GM12878 (cell line): ENCODE results near the gene GTSF1L. TPM values are rescaled to one million over a fixed set of nuclear protein-coding genes. Genes with fewer than 3 reads are reported as not detected.

Experiments used
- ATAC-seq: fragments of 200-7000 bp; cut with Tn5 transposase; 3 replicates; pipeline ENCODE4 v1.9.1; 2020; ENCODE audit warnings: mild to moderate bottlenecking, moderate library complexity
- BruUV-seq: library from RNA; stranded (reverse); fragments of 400-500 nt; replicated peaks from 2 replicates; lab custom pipeline; 2021; lab: Mats Ljungman, UMichigan
- CTCF ChIA-PET: fragments of 300-600 bp; sonication (Branson Sonifier 250); formaldehyde crosslinking; extraction: SDS; loops from one replicate; lab custom pipeline; 2021; ENCODE audit warnings: inconsistent platforms; lab: Yijun Ruan, JAX
- POLR2A ChIA-PET: fragments of 350-600 bp; formaldehyde crosslinking; extraction: SDS; loops from one replicate; lab custom pipeline; 2021; ENCODE audit warnings: inconsistent platforms; lab: Charles Lee
- RAD21 ChIA-PET: fragments of 300-600 bp; sonication (Branson Sonifier 250); formaldehyde crosslinking; loops from one replicate; lab custom pipeline; 2023; ENCODE audit warnings: antibody characterized with exemption; ENCODE audit not compliant: unreplicated experiment; lab: Charles Lee
- SMC1A ChIA-PET: fragments of 300-600 bp; sonication (Branson Sonifier 250); formaldehyde crosslinking; loops from one replicate; lab custom pipeline; 2023; ENCODE audit not compliant: unreplicated experiment, uncharacterized antibody; lab: Charles Lee
- DNase-seq: peaks from one replicate; pipeline ENCODE4 v3.0.0-alpha.2; 2011; ENCODE audit warnings: low read depth, low spot score
- FAIRE-seq: peaks from 3 replicates; lab custom pipeline; 2011; peaks lifted over from hg19 to GRCh38; lab: Jason Lieb, UNC
- H2AFZ ChIP-seq: 2 replicates; pipeline ENCODE4 v1.6.0; 2011; ENCODE audit warnings: low read depth, low read length, control low read depth; ENCODE audit not compliant: control insufficient read depth
- H3K27ac ChIP-seq: 2 replicates; pipeline ENCODE4 v1.5.1; 2011; ENCODE audit warnings: control low read depth; ENCODE audit not compliant: control insufficient read depth, insufficient read depth
- H3K27me3 ChIP-seq, 2 experiments: replicated peaks in 1 of 2; 2 replicates each; pipeline versions ENCODE4 v1.6.0 to v1.6.1; 2011; ENCODE audit warnings: low read length in 1 of 2; ENCODE audit not compliant: control insufficient read depth in 2 of 2, insufficient read depth in 2 of 2
- H3K36me3 ChIP-seq, 2 experiments: 2 replicates each; pipeline ENCODE4 v1.5.1; 2011; ENCODE audit warnings: low read length in 1 of 2; ENCODE audit not compliant: control insufficient read depth in 2 of 2, insufficient read depth in 2 of 2
- H3K4me1 ChIP-seq: 2 replicates; pipeline ENCODE4 v1.6.1; 2011; ENCODE audit warnings: mild to moderate bottlenecking, low read length, moderate library complexity, mixed read lengths; ENCODE audit not compliant: control insufficient read depth, insufficient read depth
- H3K4me2 ChIP-seq: 2 replicates; pipeline ENCODE4 v1.6.0; 2011; ENCODE audit warnings: control low read depth; ENCODE audit not compliant: control insufficient read depth, insufficient read depth
- H3K4me3 ChIP-seq: fragments of 200-600 bp; sonication (generic); 2 replicates; pipeline ENCODE4 v1.5.1; 2016
- H3K79me2 ChIP-seq: 2 replicates; pipeline ENCODE4 v1.6.0; 2011; ENCODE audit warnings: low read length; ENCODE audit not compliant: control insufficient read depth, insufficient read depth
- H3K9ac ChIP-seq: 2 replicates; pipeline ENCODE4 v1.8.0; 2011; ENCODE audit warnings: low read length, control low read depth, mixed read lengths; ENCODE audit not compliant: control insufficient read depth, insufficient read depth
- H3K9me3 ChIP-seq: replicated peaks from 3 replicates; pipeline ENCODE4 v1.5.1; 2011; ENCODE audit warnings: mild to moderate bottlenecking, low read length; ENCODE audit not compliant: control insufficient read depth, insufficient read depth
- H4K20me1 ChIP-seq: 2 replicates; pipeline ENCODE4 v1.6.0; 2011; ENCODE audit not compliant: control insufficient read depth, insufficient read depth
- POLR2A ChIP-seq: IDR thresholded peaks from 2 replicates; pipeline ENCODE4 v1.6.1; 2011; ENCODE audit warnings: low read depth, mild to moderate bottlenecking, low read length
- POLR2AphosphoS5 ChIP-seq: IDR thresholded peaks from 2 replicates; pipeline ENCODE4 v1.6.1; 2011; ENCODE audit warnings: mild to moderate bottlenecking, low read length, inconsistent platforms
- RAD21 ChIP-seq: IDR thresholded peaks from 2 replicates; pipeline ENCODE4 v1.6.1; 2011; ENCODE audit warnings: mild to moderate bottlenecking, low read depth, low read length, moderate library complexity; ENCODE audit not compliant: insufficient read depth
- RBBP5 ChIP-seq: fragments of 200-600 bp; sonication (generic); conservative IDR thresholded peaks from 2 replicates; pipeline ENCODE4 v1.6.1; 2016
- TCF3 ChIP-seq: IDR thresholded peaks from 2 replicates; pipeline ENCODE4 v1.6.1; 2012; ENCODE audit warnings: low read depth, mild to moderate bottlenecking, low read length, borderline replicate concordance; ENCODE audit not compliant: insufficient read depth
- WGBS: methylation state at CpG from one replicate; pipeline ENCODE4 v1.1.6; 2016; ENCODE audit warnings: low lambda C conversion rate; ENCODE audit not compliant: insufficient replicate concordance, insufficient coverage; ENCODE audit errors: missing lambda C conversion rate; 5-methylcytosine and 5-hydroxymethylcytosine counted together
- in situ Hi-C: fragments of 300-500 bp; cut with MboI; formaldehyde crosslinking; loops from 9 replicates; pipeline ENCODE4 v1.14.3; 2018; ENCODE audit warnings: mixed read lengths
- intact Hi-C: fragments of 100-400 bp; cut with micrococcal nuclease; formaldehyde crosslinking; loops from one replicate; pipeline ENCODE4 v1.14.2; 2022; ENCODE audit not compliant: unreplicated experiment
- polyA plus RNA-seq, 11 experiments: library from polyadenylated mRNA; depleted of rRNA in 4 of 11; unstranded in 6 of 11; stranded (reverse) in 5 of 11; fragments of >200 nt; fragmentation: Nextera tagmentation in 4 of 11; fragmentation: Illumina TruSeq in 1 of 11; extraction: Ambion mirVana in 4 of 11; extraction: Trizol in 1 of 11; gene quantifications; 1 replicate in 1 of 11; 2 replicates in 10 of 11; pipeline versions ENCODE4 v1.2.1 to v1.2.3, GENCODE V29; 2011 to 2016; ENCODE audit warnings: inconsistent platforms in 2 of 11, missing spikeins in 2 of 11, low read depth in 1 of 11
- total RNA-seq, 4 experiments: library from RNA; depleted of rRNA in 3 of 4; stranded (reverse); fragments of >200 nt in 3 of 4; fragmentation: Illumina TruSeq in 1 of 4; extraction: Trizol in 1 of 4; gene quantifications; 2 replicates each; pipeline versions ENCODE4 v1.2.1 to v1.2.3, GENCODE V29; 2013 to 2021
- TF ChIP-seq, protein P1 (sequence below), 3 experiments: IDR thresholded peaks in 2 of 3; conservative IDR thresholded peaks in 1 of 3; 2 replicates each; pipeline ENCODE4 v1.5.1; 2011; ENCODE audit warnings: low read depth in 3 of 3, low read length in 3 of 3, mild to moderate bottlenecking in 3 of 3, control low read depth in 2 of 3, moderate library complexity in 2 of 3, inconsistent platforms in 1 of 3, mixed read lengths in 1 of 3; ENCODE audit not compliant: control insufficient read depth in 2 of 3, insufficient read depth in 1 of 3; ENCODE audit errors: extremely low read depth in 1 of 3
- TF ChIP-seq, protein P2 (sequence below): IDR thresholded peaks from 2 replicates; pipeline ENCODE4 v1.6.1; 2011; ENCODE audit warnings: borderline replicate concordance, low read depth, mild to moderate bottlenecking, moderate library complexity, low read length; ENCODE audit not compliant: insufficient read depth, poor library complexity, severe bottlenecking

The GTSF1L gene
- total and polyA plus RNA-seq, 10 of the 15 experiments (the other 5 are each of a cell fraction or from before 2014, with no cell fraction given): 0.56 to 2.4 (median 1.3) TPM

DNA sequence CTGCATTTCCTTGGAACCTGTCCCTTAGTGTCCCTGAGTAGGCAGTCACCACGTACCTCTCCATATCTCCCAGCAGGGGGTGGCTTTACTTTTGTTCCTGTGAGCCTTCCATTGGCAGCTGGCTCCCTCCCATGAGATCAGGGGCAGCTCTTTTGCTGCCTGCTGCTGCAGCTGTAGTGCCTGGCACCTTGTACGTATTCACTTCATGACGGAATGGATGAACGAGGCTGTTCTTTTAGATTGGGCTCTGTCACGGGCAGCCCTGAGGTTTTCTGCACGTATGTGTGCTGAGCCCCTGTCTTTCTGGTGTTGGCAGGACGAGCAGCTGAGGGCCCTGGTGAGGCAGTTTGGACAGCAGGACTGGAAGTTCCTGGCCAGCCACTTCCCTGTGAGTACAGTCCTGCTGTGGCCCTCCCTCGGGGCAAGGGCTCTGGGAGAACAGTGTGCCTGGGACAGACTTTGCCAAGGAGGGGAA, 45.3 kb downstream of the GTSF1L start:
- Histone ChIP-seq H3K4me1 (peaks cover 32% of the 10 kb centered on the region), H3K27me3 (no peaks in the 10 kb centered on the region)
- 0% methylated on average over 8 of the region's 8 CpGs for WGBS
- TF ChIP-seq POLR2A: 0 out of 2 replicates have a peak, but pooled peaks have one; percentile 23
- 0 out of 2 replicates have a peak, but pooled peaks have one; percentile 14 for TF ChIP-seq RAD21
- TF ChIP-seq RBBP5: no peak
- TF ChIP-seq, protein P1, sequence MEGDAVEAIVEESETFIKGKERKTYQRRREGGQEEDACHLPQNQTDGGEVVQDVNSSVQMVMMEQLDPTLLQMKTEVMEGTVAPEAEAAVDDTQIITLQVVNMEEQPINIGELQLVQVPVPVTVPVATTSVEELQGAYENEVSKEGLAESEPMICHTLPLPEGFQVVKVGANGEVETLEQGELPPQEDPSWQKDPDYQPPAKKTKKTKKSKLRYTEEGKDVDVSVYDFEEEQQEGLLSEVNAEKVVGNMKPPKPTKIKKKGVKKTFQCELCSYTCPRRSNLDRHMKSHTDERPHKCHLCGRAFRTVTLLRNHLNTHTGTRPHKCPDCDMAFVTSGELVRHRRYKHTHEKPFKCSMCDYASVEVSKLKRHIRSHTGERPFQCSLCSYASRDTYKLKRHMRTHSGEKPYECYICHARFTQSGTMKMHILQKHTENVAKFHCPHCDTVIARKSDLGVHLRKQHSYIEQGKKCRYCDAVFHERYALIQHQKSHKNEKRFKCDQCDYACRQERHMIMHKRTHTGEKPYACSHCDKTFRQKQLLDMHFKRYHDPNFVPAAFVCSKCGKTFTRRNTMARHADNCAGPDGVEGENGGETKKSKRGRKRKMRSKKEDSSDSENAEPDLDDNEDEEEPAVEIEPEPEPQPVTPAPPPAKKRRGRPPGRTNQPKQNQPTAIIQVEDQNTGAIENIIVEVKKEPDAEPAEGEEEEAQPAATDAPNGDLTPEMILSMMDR (IDR thresholded peaks at IDR 0.05 in 2 of 3, conservative IDR thresholded peaks at IDR 0.05 in 1 of 3; ENCODE audit: control insufficient read depth in 2 of 3, extremely low read depth in 1 of 3, insufficient read depth in 1 of 3, low read depth in 3 of 3, low read length in 3 of 3): peak; percentile 21 to 42 (median 40); a peak in 5 of 6 replicates
- TF ChIP-seq, protein P2, sequence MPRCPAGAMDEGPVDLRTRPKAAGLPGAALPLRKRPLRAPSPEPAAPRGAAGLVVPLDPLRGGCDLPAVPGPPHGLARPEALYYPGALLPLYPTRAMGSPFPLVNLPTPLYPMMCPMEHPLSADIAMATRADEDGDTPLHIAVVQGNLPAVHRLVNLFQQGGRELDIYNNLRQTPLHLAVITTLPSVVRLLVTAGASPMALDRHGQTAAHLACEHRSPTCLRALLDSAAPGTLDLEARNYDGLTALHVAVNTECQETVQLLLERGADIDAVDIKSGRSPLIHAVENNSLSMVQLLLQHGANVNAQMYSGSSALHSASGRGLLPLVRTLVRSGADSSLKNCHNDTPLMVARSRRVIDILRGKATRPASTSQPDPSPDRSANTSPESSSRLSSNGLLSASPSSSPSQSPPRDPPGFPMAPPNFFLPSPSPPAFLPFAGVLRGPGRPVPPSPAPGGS: no peak
- peak; percentile 19; the same call in 1 of the 2 replicates for TF ChIP-seq TCF3
- peak; percentile 36; the same call in 1 of the 2 replicates for TF ChIP-seq POLR2AphosphoS5
- TF ChIP-seq, all 136 proteins: peak for 5
- DNase-seq (peak; percentile 21), FAIRE-seq (no peak), ATAC-seq (peak; percentile 70)
- Histone ChIP-seq H3K36me3 (peaks cover 4 to 15% of the 10 kb centered on the region in 2 experiments; a peak in 3 of 4 replicates), H3K9me3 (no peaks in the 10 kb centered on the region), H2AFZ (peak overlapping the region; percentile 33), H3K79me2 (peaks cover 24% of the 10 kb centered on the region), H3K4me2 (peak overlapping the region; percentile 90), H3K4me3 (peak overlapping the region; percentile 68), H4K20me1 (no peaks in the 10 kb centered on the region), H3K9ac (peak overlapping the region; percentile 71), H3K27ac (peak overlapping the region; percentile 89)
- intact Hi-C loops (loop anchor here (5.0 kb wide), 2 partner anchors 224 to 401 kb away; partner anchors contain the start of gene SRSF6), in situ Hi-C loops (no loop called here)
- BruUV-seq: TSS peak; percentile 95
- ChIA-PET RAD21 (interaction anchor here (0.8 to 2.7 kb wide), 12 partner anchors 10 to 508 kb away, joined by 3 to 11 read pairs (median 4); partner anchors contain the start of gene IFT52), SMC1A (interaction anchor here (0.7 to 1.7 kb wide), 19 partner anchors 9 to 400 kb away, joined by 3 to 10 read pairs (median 3); no protein-coding TSS in a partner anchor), POLR2A (interaction anchor here (0.5 to 1.7 kb wide), 9 partner anchors 8 to 236 kb away, joined by 3 to 7 read pairs (median 4); partner anchors contain the start of gene IFT52), CTCF (interaction anchor here (0.7 to 4.5 kb wide), 20 partner anchors 8 to 508 kb away, joined by 3 to 32 read pairs (median 4); partner anchors contain the start of gene SRSF6)
